Measurements from ENCODE around the gene CCL18.
A peak's percentile ranks its signal among the peaks of the same experiment; 100 is the strongest.

Gene CCL18

DNA sequence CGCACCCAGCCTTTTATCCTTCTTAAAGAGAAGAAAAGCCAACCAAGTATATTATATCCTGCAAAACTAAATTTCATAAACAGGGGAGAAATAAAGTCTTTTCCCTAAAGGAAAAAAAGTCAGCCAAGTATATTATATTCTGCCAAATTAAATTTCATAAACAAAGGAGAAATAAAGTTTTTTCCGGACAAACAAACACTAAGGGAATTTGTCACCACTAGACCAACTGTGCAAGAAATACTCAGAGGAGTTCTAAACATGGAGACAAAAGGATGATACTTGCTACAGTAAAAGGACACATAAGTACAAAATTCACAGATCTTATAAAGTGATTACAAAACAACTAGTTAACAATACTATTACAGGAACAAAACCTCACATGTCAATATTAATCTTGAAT lies 14.4 kb upstream of the CCL18 start:
- no peak overlapping the region for H3K27ac Mint-ChIP-seq
- H3K27me3 Mint-ChIP-seq (ENCODE audit: low read depth), result peaks cover 14% of the 10 kb centered on the region
- no peak overlapping the region for H3K4me3 Mint-ChIP-seq
- H3K4me1 Mint-ChIP-seq, result no peaks in the 10 kb centered on the region
- H3K9me3 Mint-ChIP-seq, result peaks cover 31% of the 10 kb centered on the region
- TF ChIP-seq CTCF (IDR thresholded peaks at IDR 0.05; ENCODE audit: unreplicated experiment in 3 of 3), result no peak
- H3K36me3 Mint-ChIP-seq (ENCODE audit: low read depth), result no peaks in the 10 kb centered on the region

GRCh38 chr17:36055171-36055570 lies 8.9 kb upstream of the CCL18 start:
- H3K27me3 Mint-ChIP-seq (ENCODE audit: low read depth), result peaks cover 9% of the 10 kb centered on the region
- no peaks in the 10 kb centered on the region for H3K36me3 Mint-ChIP-seq (ENCODE audit: low read depth)
- TF ChIP-seq CTCF (IDR thresholded peaks at IDR 0.05; ENCODE audit: unreplicated experiment in 3 of 3), result no peak
- H3K4me1 Mint-ChIP-seq, result no peaks in the 10 kb centered on the region
- no peak overlapping the region for H3K27ac Mint-ChIP-seq
- H3K9me3 Mint-ChIP-seq, result peaks cover 7% of the 10 kb centered on the region
- no peak overlapping the region for H3K4me3 Mint-ChIP-seq

DNA sequence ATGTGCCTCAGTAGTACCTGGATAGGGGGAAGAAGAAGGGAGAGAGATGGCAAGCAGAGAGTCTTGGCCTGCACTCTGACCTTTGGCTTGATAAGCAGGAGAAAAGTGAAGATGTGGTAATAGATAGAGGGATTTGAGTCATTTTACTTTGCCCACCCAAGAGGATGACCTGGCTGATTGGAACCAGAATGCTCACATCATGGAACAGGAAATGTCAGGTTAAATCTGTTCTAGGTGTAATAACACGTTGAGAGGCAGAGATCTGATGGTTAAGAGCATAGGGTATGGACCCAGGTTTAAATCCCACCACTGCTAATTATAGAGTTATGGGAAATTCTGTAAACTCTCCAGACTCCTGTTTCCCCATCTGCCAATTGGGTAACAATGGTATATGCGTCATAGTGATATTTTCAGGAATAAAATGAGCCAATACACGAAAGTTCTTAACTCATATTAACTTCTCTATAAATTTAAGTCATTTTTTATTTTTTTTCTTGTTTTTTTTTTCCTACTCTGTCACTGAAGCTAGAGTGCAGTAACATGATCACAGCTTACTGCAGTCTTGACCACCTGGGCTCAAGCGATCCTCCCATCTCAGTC lies 8.1 kb upstream of the CCL18 start:
- H3K36me3 Mint-ChIP-seq (ENCODE audit: low read depth), result no peaks in the 10 kb centered on the region
- no peak for TF ChIP-seq CTCF (IDR thresholded peaks at IDR 0.05; ENCODE audit: unreplicated experiment in 3 of 3)
- H3K4me1 Mint-ChIP-seq, result no peaks in the 10 kb centered on the region
- peaks cover 4% of the 10 kb centered on the region for H3K9me3 Mint-ChIP-seq
- H3K27me3 Mint-ChIP-seq (ENCODE audit: low read depth), result peaks cover 9% of the 10 kb centered on the region
- H3K4me3 Mint-ChIP-seq, result no peak overlapping the region
- no peak overlapping the region for H3K27ac Mint-ChIP-seq

GRCh38 chr17:36057911-36058310 lies 6.2 kb upstream of the CCL18 start:
- H3K4me3 Mint-ChIP-seq, result no peak overlapping the region
- H3K4me1 Mint-ChIP-seq, result no peaks in the 10 kb centered on the region
- peak overlapping the region in 1 of 3 experiments; percentile 11 for H3K27ac Mint-ChIP-seq
- peaks cover 7% of the 10 kb centered on the region for H3K27me3 Mint-ChIP-seq (ENCODE audit: low read depth)
- H3K36me3 Mint-ChIP-seq (ENCODE audit: low read depth), result no peaks in the 10 kb centered on the region
- H3K9me3 Mint-ChIP-seq, result no peaks in the 10 kb centered on the region
- no peak for TF ChIP-seq CTCF (IDR thresholded peaks at IDR 0.05; ENCODE audit: unreplicated experiment in 3 of 3)

DNA sequence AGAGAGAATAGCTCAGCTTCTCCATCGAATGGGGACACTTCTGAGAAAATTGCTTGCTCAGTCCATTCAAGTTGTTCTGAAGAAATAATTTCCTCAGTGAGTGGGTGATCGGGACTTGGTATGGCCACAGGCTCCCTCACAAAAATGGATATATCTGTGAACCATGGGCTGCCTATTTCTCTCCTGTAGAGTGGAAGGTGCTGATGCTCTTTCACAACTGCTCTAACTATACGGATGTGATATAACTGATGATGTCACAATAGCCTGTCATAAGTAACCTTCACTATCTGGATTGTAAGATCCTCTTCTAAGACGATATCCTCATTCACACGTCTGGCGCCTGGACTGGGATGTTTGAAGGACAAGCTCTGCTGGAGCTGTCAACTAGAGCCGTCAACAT lies 4.7 kb upstream of the CCL18 start:
- no peak for TF ChIP-seq CTCF (IDR thresholded peaks at IDR 0.05; ENCODE audit: unreplicated experiment in 3 of 3)
- Mint-ChIP-seq H3K27ac (no peak overlapping the region), H3K4me1 (no peaks in the 10 kb centered on the region), H3K9me3 (no peaks in the 10 kb centered on the region), H3K27me3 (ENCODE audit: low read depth) (no peaks in the 10 kb centered on the region), H3K4me3 (no peak overlapping the region), H3K36me3 (ENCODE audit: low read depth) (no peaks in the 10 kb centered on the region)

DNA sequence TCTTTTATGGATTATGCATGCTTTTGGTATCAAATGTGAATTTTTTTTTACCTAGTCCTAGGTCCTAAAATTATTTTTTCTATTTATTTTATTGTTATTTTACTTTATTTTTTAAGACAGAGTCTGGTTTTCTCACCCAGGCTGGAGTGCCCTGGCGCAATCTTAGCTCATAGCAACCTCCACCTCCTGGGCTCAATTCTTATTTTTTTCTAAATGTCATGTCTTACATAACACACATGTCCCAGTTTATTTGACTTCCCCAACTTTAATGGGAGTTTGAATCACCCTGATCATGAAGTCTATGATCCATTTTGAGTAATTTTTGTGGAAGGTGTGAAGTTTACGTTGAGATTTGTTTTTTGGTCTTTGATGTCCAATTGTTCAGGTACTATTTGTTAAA lies 3.3 kb upstream of the CCL18 start:
- Mint-ChIP-seq H3K4me3 (no peak overlapping the region), H3K4me1 (no peaks in the 10 kb centered on the region), H3K9me3 (no peaks in the 10 kb centered on the region), H3K36me3 (ENCODE audit: low read depth) (no peaks in the 10 kb centered on the region), H3K27me3 (ENCODE audit: low read depth) (no peaks in the 10 kb centered on the region), H3K27ac (no peak overlapping the region)
- TF ChIP-seq CTCF (IDR thresholded peaks at IDR 0.05; ENCODE audit: unreplicated experiment in 3 of 3), result no peak
